ENCODE measurements around the gene ATF6.
A peak's percentile ranks its signal among the peaks of the same experiment; 100 is the strongest.
"Not testable (repeated sequence)": the region's sequence is repeated elsewhere in the genome, so short reads cannot be mapped to it uniquely, and the experiment has no call there.

The ATF6 gene

GRCh38 chr1:161791904-161792655 lies 26.0 kb downstream of the ATF6 start:
- ChIA-PET CTCF (interaction anchor here (0.7 to 2.2 kb wide), 7 partner anchors 10 to 249 kb away, joined by 3 to 62 read pairs (median 5); no protein-coding TSS in a partner anchor), POLR2A (no interaction called here)
- no peak for DNase-seq (ENCODE audit: extremely low spot score)
- TF ChIP-seq ZNF384 (IDR thresholded peaks at IDR 0.05), result no peak
- TF ChIP-seq SP1 (IDR thresholded peaks at IDR 0.05), result no peak
- TF ChIP-seq FOXK2 (IDR thresholded peaks at IDR 0.05), result no peak
- no peak for TF ChIP-seq ELF4 (IDR thresholded peaks at IDR 0.05)
- TF ChIP-seq L3MBTL2 (conservative IDR thresholded peaks at IDR 0.05), result no peak
- no peak for TF ChIP-seq SUZ12 (IDR thresholded peaks at IDR 0.05)

GRCh38 chr1:161792740-161793139 lies 26.6 kb downstream of the ATF6 start:
- peak; percentile 58 for DNase-seq (ENCODE audit: extremely low spot score)
- TF ChIP-seq ARNT (IDR thresholded peaks at IDR 0.05) (no peak), SP1 (IDR thresholded peaks at IDR 0.05) (no peak), BHLHE40 (IDR thresholded peaks at IDR 0.05; ENCODE audit: borderline replicate concordance) (0 out of 2 replicates have a peak, but pooled peaks have one; percentile 10), ZNF384 (IDR thresholded peaks at IDR 0.05) (0 out of 2 replicates have a peak, but pooled peaks have one; percentile 44), FOXA1 (IDR thresholded peaks at IDR 0.05) (no peak)
- ChIA-PET POLR2A (no interaction called here), CTCF (interaction anchor here (0.7 to 2.2 kb wide), 7 partner anchors 10 to 248 kb away, joined by 3 to 62 read pairs (median 5); no protein-coding TSS in a partner anchor)

- ChIA-PET POLR2A (no interaction called here), CTCF (no interaction called here)
- no peak for TF ChIP-seq BHLHE40 (IDR thresholded peaks at IDR 0.05; ENCODE audit: borderline replicate concordance)
- TF ChIP-seq FOXA1 (IDR thresholded peaks at IDR 0.05), result no peak
- TF ChIP-seq ZNF384 (IDR thresholded peaks at IDR 0.05), result no peak
- TF ChIP-seq FOXK2 (IDR thresholded peaks at IDR 0.05), result no peak
- no peak for TF ChIP-seq LEF1 (IDR thresholded peaks at IDR 0.05; ENCODE audit: borderline replicate concordance)
- no peak for DNase-seq (ENCODE audit: extremely low spot score)
Observed at GRCh38 chr1:161799792-161800191, 33.7 kb downstream of the ATF6 start.

- TF ChIP-seq SUZ12 (IDR thresholded peaks at IDR 0.05), result no peak
- TF ChIP-seq CTBP1 (IDR thresholded peaks at IDR 0.05; ENCODE audit: borderline replicate concordance), result no peak
- no peak for TF ChIP-seq FOXK2 (IDR thresholded peaks at IDR 0.05)
- TF ChIP-seq ARNT (IDR thresholded peaks at IDR 0.05), result no peak
- TF ChIP-seq L3MBTL2 (conservative IDR thresholded peaks at IDR 0.05), result no peak
- TF ChIP-seq BHLHE40 (IDR thresholded peaks at IDR 0.05; ENCODE audit: borderline replicate concordance), result no peak
- no peak for TF ChIP-seq TARDBP (IDR thresholded peaks at IDR 0.05)
- no peak for TF ChIP-seq ELF4 (IDR thresholded peaks at IDR 0.05)
- TF ChIP-seq FOXA1 (IDR thresholded peaks at IDR 0.05), result no peak
- TF ChIP-seq LEF1 (IDR thresholded peaks at IDR 0.05; ENCODE audit: borderline replicate concordance), result no peak
- no peak for TF ChIP-seq SP1 (IDR thresholded peaks at IDR 0.05)
- POLR2A ChIA-PET, result no interaction called here
- DNase-seq (ENCODE audit: extremely low spot score), result no peak
- CTCF ChIA-PET, result interaction anchor here (0.6 kb wide), 1 partner anchor 254 kb away, joined by 4 read pairs; no protein-coding TSS in a partner anchor
Observed at GRCh38 chr1:161801955-161802354, 35.8 kb downstream of the ATF6 start.

- DNase-seq (ENCODE audit: extremely low spot score), result no peak
- ChIA-PET POLR2A (no interaction called here), CTCF (interaction anchor here (0.6 to 0.7 kb wide), 2 partner anchors 202 to 253 kb away, joined by 4 to 5 read pairs; no protein-coding TSS in a partner anchor)
- no peak for TF ChIP-seq L3MBTL2 (conservative IDR thresholded peaks at IDR 0.05)
- no peak for TF ChIP-seq ELF4 (IDR thresholded peaks at IDR 0.05)
- no peak for TF ChIP-seq SP1 (IDR thresholded peaks at IDR 0.05)
- TF ChIP-seq NFRKB (IDR thresholded peaks at IDR 0.05), result no peak
- TF ChIP-seq FOXA1 (IDR thresholded peaks at IDR 0.05), result no peak
- no peak for TF ChIP-seq BHLHE40 (IDR thresholded peaks at IDR 0.05; ENCODE audit: borderline replicate concordance)
Observed at GRCh38 chr1:161803181-161803580, 37.1 kb downstream of the ATF6 start.

GRCh38 chr1:161805399-161806197 lies 39.5 kb downstream of the ATF6 start:
- DNase-seq (ENCODE audit: extremely low spot score), result no peak
- TF ChIP-seq FOXK2 (IDR thresholded peaks at IDR 0.05) (no peak), PKNOX1 (IDR thresholded peaks at IDR 0.05) (no peak), LEF1 (IDR thresholded peaks at IDR 0.05; ENCODE audit: borderline replicate concordance) (no peak), FOXM1 (IDR thresholded peaks at IDR 0.05; ENCODE audit: borderline replicate concordance) (no peak), L3MBTL2 (conservative IDR thresholded peaks at IDR 0.05) (no peak), BHLHE40 (IDR thresholded peaks at IDR 0.05; ENCODE audit: borderline replicate concordance) (no peak), HDGF (IDR thresholded peaks at IDR 0.05; ENCODE audit: borderline replicate concordance) (no peak), ELF4 (IDR thresholded peaks at IDR 0.05) (no peak), CTBP1 (IDR thresholded peaks at IDR 0.05; ENCODE audit: borderline replicate concordance) (no peak)
- CTCF ChIA-PET, result no interaction called here
- POLR2A ChIA-PET, result no interaction called here

GRCh38 chr1:161809202-161809601 lies 43.1 kb downstream of the ATF6 start:
- CTCF ChIA-PET; POLR2A ChIA-PET; DNase-seq (ENCODE audit: extremely low spot score): not testable (repeated sequence)

GRCh38 chr1:161809656-161810055 lies 43.5 kb downstream of the ATF6 start:
- CTCF ChIA-PET; DNase-seq (ENCODE audit: extremely low spot score); POLR2A ChIA-PET: not testable (repeated sequence)

Data from HEK293T (cell line).